ENCODE results near the gene GPHN. TPM values are rescaled to one million over a fixed set of nuclear protein-coding genes. Genes with fewer than 3 reads are reported as not detected.

Gene GPHN
- total RNA-seq, 1 donor from 2014 or later, result 32.1 TPM

GRCh38 chr14:66746316-66747006 lies 238.5 kb downstream of the GPHN start:
- DNase-seq (ENCODE audit: low spot score in 2 of 2, unreplicated experiment in 2 of 2), result no peak
- Mint-ChIP-seq H3K36me3 (peaks cover 2% of the 10 kb centered on the region), H3K27me3 (ENCODE audit: low read depth) (no peaks in the 10 kb centered on the region), H3K27ac (peak overlapping the region; percentile 21), H3K9me3 (peaks cover 10% of the 10 kb centered on the region), H3K4me1 (peaks cover 10% of the 10 kb centered on the region), H3K4me3 (no peak overlapping the region)
- peak; percentile 25 for TF ChIP-seq CTCF (IDR thresholded peaks at IDR 0.05; ENCODE audit: unreplicated experiment)

GRCh38 chr14:66752109-66752508 lies 244.2 kb downstream of the GPHN start:
- no peak for DNase-seq (ENCODE audit: low spot score in 2 of 2, unreplicated experiment in 2 of 2)
- Mint-ChIP-seq H3K36me3 (peaks cover 2% of the 10 kb centered on the region), H3K27me3 (ENCODE audit: low read depth) (no peaks in the 10 kb centered on the region), H3K4me3 (no peak overlapping the region), H3K27ac (peak overlapping the region; percentile 26), H3K4me1 (peaks cover 27% of the 10 kb centered on the region), H3K9me3 (peaks cover 6% of the 10 kb centered on the region)
- no peak for TF ChIP-seq CTCF (IDR thresholded peaks at IDR 0.05; ENCODE audit: unreplicated experiment)

GRCh38 chr14:66758031-66758613 lies 250.2 kb downstream of the GPHN start:
- Mint-ChIP-seq H3K4me3 (no peak overlapping the region), H3K27ac (no peak overlapping the region), H3K4me1 (peaks cover 15% of the 10 kb centered on the region), H3K36me3 (no peaks in the 10 kb centered on the region), H3K27me3 (ENCODE audit: low read depth) (no peaks in the 10 kb centered on the region), H3K9me3 (no peaks in the 10 kb centered on the region)
- no peak for TF ChIP-seq CTCF (IDR thresholded peaks at IDR 0.05; ENCODE audit: unreplicated experiment)
- no peak for DNase-seq (ENCODE audit: low spot score in 2 of 2, unreplicated experiment in 2 of 2)

- no peak for TF ChIP-seq CTCF (IDR thresholded peaks at IDR 0.05; ENCODE audit: unreplicated experiment)
- Mint-ChIP-seq H3K4me3 (no peak overlapping the region), H3K9me3 (peaks cover 9% of the 10 kb centered on the region), H3K27me3 (ENCODE audit: low read depth) (no peaks in the 10 kb centered on the region), H3K4me1 (no peaks in the 10 kb centered on the region), H3K27ac (no peak overlapping the region), H3K36me3 (no peaks in the 10 kb centered on the region)
- DNase-seq (ENCODE audit: low spot score in 2 of 2, unreplicated experiment in 2 of 2), result no peak
Observed at GRCh38 chr14:66772146-66772545, 264.2 kb downstream of the GPHN start.

GRCh38 chr14:66782853-66783252 lies 274.9 kb downstream of the GPHN start:
- Mint-ChIP-seq H3K4me3 (no peak overlapping the region), H3K4me1 (no peaks in the 10 kb centered on the region), H3K36me3 (peaks cover 2% of the 10 kb centered on the region), H3K9me3 (no peaks in the 10 kb centered on the region), H3K27me3 (ENCODE audit: low read depth) (no peaks in the 10 kb centered on the region), H3K27ac (no peak overlapping the region)
- TF ChIP-seq CTCF (IDR thresholded peaks at IDR 0.05; ENCODE audit: unreplicated experiment), result no peak
- DNase-seq (ENCODE audit: low spot score in 2 of 2, unreplicated experiment in 2 of 2), result no peak

All from mesothelial cell of epicardium (in vitro differentiated cells).